Ammon's horn (tissue), 1 donor: ENCODE data around the gene CELSR1.

Experiments used
- DNase-seq: peaks from one replicate; pipeline ENCODE4 v3.0.0-alpha.2; 2016; ENCODE audit warnings: low spot score

The CELSR1 gene

DNA sequence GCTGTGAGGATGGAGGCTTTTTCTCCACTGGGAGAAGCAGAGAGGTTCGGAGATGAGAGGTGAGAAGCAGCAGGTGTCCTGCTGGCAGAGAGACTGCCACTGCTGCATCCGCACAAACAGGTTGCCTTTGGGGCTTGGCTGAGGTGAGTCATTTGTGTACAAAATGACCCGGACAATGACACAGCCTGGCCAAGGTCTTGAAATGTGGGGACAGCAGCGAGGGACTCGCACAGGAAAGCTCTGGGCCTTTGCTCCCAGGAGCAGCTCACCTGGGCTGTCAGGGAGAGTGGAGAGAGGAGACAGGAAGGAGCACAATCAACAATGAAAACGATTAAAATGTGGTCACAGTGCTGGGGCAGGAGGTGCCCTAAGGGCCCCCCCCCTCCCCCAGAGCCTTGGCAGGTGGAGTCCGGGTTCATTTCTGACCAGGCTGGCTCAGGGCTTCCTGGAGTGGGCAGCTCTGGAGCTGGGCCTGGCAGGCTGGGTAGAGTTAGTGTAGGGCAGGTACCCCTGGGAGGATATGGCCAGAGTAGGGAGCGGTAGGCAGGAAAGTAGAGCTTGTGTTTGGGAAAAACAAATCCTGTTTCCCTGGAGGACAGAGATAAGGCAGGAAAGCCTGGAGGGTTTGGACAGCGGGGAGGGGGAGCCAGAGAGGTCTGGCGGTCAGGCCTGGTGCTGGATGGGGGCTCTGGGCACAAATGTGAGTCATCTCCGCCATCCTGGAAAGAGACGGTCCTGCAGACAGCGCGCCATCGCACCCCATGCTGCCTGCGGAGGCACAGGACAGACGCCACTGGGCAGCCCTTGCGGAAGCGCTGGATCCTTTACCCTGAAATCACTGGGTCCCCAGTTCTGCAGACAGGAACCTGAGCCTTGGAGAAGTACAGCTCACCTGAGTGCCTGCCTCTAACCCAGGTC is 37.8 kb upstream of the CELSR1 start:
- no peak for DNase-seq

DNA sequence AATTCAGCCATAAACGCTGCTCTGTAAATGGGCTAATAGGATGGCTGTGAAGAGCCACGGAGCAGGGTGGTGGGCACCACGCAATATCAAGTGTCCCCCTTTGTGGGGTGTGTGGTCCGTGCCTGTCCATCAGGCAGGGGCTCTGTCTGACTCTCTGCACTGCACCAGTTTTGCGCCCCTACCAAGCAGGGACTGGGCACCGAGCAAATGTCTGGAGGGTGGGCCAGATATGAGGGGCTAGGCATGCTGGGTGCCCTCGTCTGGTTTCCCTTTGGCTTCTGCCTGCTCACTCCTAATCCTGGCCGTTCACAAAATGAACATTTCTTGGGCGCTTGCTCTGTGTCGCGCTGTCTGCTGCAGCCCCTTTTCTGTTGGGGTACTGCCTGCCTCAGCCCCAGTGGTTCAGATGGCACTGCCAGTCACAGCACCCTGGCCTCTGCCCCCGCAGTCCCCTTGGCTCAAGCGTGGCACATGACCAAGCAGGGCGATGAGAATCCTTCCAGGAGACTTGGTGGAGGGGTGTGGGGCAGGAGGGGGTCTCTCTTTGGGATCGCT is 37.1 kb upstream of the CELSR1 start:
- DNase-seq = no peak

DNA sequence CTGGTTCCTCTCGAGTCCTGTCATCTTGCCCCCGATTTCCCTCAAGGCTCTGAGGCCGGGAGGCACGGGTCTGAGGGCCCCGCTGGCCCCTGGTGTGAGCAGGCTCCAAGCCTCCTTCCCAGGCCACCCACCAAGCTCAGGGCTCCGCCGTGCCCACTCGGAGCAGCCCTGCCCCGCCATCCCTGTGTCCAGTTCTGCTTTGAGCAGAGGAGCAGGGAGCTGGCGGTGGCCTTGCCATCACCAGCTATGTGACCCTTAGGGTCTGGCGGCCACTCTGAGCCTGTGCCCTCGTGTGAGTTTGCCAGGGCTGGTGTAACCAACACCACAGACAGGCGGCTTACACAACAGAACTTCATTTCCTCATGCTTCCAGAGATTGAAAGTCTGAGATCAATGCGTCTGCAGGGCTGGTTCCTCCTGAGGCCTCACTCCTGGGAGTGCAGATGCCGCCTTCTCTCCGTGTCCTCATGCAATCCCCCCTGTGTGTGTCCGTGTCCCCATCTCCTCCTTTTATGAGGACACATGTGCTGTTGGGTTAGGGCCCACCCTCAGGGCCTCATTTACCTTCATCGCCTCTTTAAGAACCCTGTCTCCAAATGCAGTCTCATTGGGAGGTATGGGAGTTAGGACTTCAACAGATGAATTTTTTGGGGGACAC is 36.5 kb upstream of the CELSR1 start:
- DNase-seq = no peak

DNA sequence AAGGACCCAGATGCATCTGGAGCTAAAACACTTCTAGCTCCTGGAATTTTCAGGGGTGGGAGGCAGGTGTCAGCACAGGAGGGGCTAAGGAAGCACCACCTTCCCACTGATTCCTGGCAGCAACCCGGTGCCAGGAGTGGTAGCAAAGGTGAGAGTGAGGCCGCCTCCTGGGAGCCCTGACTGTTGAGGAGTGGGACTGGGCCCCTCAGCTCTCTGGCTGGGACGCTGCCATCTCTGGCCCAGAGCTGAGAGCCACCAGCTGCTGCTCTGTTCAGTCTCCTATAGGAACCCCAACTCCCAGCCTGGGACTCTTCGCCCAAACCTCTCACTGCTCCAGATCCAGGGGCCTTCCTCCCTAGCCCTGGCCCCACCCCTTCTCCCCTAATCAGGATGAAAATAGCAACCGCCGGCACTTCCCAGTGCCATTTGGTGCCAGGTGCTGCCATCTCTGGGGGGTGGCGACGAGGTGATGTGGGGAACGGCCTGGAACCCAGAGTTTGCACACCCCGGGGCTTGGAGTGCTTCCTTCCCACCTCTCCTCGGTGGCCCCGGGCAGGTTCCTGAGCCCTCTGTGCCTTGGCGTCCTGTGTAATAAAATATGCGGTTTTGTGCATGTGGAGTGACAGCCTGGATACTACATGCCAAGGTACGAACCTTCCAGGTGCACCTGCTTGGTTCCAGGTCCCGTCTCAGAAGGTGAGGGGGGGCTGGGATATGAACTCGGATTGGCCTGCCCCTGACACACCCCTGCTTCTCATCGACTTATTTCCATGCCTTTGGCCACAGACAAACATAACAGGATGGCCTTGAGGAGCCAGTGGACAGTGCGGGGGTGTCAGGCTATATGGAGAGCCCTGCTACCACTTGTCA is 35.7 kb upstream of the CELSR1 start:
- no peak for DNase-seq

DNA sequence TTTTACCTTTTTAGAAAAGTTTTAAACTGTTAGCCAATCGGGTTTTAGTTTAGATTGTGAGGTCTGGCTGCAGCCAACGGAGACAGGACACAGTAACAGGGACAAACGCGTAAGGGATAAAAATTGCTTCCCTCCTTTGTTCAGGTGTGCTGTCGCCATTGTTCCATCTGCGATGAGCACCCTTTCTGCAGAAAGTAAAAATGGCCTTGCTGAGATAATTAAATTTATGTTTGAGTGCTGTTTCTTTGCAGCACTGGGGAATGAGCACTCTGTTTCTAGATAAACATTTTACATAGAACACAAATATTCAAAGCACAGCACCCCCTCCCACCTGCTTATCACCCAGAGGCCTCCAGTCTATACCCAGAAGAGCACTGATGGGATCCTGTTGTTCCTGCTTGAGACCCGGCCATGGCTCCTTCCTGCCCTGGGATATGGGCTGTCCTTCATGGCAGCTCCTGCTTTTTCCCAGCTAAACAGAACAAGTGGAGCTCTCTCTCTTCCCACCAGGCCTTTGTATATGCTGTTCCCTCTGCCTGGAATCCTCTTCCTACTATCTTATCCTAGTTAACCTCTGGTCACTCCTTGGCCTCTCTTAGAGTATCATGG is 34.3 kb upstream of the CELSR1 start:
- DNase-seq = no peak

DNA sequence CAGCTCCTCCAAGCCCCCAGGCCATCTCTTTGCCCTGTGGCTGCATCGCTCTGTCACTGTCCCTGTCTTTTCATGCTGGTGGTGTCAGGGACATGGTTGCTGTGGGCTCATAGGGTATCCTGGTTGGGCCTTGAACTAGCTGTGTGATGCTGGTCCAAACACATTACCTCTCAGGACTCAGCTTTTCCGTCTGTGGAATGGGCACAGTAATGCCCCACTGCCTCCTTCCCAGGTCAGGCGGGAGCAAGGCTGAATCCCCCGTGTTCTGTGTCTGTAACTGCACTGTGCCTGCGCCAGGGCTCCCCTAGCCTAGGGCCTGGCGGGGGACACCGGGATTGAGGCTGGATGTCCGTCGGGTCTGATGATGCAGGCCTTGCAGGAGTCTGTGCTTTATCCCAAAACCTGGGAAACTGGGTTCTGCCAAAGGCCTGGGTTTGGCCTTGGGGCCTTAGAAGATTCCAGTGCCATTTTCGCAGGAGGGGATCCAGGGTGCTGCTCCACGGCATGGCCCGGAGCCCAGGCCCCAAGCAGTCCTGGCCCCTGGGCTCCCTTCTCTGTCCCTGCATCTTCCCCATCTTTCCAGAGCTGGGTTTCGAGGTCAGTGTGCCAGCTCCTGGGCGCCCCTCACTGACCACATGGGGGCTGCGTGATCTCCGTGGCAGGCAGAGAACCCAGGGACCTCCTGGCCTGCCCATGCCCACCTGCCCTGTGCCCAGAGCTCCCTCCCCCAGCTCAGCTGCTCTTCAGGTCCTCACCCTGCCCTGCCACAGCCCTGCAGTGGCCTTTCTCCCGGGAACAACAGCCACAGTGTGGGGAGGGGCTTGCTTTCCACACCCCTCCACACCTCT is 32.7 kb upstream of the CELSR1 start:
- DNase-seq = no peak

DNA sequence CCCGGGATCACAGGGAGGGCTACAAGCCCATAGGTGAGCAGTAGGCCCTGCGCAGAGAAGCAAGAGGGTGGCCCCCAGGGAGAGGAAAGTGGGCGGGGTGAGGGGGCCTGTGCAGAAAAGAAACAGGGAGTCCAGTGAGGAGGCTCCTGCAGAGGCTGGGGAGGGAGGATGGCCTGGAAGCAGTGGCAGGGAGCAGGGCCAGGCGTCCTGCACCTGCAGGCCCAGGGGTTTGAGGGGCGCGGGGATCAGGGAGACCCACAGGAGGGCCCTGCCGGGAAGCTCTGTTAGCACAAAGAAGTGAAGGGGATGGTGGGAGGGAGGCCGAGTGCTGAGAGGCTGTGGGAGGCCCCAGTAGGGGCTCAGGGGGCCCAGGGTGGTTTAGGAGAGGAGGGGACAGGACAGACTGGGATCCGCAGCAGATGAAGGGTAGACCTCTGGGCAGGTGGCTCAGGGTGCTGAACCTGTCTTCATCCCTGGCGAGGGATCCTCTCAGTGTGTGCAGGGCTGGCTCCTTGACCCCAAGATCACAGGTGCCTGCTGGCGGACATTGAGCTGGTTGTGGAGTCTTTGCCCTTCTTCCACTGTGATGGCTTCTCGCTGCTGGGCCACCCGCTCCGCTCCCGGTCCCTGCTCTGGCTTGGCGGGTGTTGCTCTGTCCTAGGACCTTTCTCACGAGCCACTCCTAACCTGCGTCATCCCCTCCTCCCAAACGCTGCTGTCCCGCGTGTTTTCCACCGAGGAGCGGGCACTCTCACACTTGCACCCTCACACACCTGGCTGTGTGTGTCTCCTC is 31.8 kb upstream of the CELSR1 start:
- DNase-seq = no peak

DNA sequence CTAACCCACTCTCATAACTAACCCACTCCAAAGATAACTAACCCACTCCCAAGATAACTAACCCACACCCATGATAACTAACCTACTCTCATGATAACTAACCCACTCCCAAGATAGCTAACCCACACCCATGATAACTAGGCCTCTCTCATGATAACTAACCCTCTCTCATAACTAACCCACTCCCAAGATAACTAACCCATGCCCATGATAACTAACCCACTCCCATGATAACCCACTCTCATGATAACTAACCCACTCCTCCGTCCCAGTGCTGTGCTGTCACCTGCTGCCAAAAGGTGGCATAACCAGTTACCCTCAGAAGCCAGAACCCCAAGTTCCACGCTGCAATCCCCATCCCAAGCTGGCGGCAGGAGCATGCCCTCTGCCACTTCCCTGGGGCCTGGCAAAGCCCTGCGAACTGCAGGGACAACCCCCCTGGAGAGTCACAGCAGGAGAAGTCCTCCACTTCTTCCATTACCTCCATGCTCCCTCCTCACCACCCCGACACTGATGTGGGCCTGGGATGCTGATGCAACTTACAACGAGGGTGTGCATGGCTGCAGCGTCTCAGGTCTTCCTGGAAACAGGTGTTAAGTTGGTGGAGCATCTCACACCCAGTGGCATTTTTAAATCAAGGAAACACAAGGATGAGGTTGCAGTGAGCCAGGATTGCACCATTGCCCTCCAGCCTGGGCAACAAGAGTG is 30.8 kb upstream of the CELSR1 start:
- no peak for DNase-seq

DNA sequence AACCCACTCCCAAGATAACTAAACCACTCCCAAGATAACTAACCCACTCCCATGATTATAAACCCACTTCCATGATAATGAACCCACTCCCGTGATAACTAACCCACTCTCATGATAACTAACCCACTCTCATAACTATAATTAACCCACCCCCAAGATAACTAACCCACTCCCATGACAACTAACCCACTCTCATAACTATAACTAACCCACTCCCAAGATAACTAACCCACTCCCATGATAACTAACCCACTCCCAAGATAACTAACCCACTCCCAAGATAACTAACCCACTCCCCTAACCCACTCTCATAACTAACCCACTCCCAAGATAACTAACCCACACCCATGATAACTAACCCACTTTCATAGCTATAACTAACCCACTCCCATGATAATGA is 30.1 kb upstream of the CELSR1 start:
- DNase-seq = no peak

DNA sequence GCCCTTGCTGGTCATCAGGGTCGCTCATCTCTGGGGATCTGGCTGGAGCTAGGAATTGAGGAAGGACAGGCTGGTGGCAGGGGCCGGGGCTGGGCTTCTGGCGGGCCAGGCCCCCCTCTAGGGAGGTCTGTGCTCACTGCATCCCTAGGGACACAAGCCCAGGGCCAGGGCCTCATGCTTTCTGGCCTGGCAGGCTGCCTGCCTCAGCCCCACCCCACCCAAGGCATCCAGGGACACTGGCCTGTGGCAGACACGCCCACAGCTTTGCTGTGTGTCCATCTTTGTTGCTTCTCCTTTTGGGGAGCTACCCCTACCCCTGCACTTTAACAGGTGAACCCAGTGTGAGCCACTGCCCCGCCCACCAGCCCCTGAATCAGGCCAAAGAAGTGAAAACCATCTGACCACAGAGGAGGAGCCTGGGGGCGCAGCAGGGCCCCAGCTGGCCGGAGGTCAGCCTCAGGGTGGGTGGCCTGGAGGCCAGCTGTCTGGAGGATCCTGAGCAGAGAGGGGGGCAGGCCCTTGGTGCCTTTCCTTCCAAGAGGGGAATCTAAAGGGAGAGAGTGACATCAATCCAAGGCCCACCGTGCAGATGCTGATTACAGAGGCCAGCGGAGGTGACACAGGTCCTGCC is 26.8 kb upstream of the CELSR1 start:
- no peak for DNase-seq

DNA sequence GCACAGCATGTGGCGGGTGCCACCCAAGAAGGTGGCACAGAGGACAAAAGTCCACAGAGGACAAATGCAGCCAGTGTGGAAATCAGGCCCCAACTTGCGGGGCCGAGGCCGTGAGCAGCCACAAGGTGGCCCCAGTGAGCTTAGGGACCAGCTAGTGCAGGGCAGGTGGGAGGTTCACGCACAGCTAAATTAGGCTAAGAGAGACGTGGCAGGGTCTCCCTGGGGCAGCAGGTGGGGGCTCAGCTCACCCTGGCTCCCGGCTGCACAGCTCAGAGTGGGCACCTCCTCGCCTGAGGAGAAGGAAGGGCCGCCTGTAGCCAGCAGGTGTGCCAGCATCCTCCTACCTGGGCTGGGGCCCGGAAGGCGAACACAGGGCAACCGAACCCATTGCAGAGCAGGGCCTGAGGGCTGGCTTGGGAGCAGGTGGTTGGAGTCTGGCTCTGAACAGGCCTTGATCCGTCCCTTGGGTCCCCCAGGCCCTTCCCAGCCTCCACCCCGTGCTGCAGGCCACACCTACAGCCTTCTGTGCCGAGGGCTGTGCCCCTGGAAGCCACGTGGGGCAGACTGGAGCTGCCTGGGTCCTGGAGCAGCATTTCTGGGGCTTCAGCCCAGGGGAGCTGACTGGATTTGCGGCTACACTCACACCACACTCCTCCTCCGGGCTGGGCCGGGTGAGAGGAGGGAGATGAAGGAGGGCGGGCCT is 26.1 kb upstream of the CELSR1 start:
- peak; percentile 68 for DNase-seq

DNA sequence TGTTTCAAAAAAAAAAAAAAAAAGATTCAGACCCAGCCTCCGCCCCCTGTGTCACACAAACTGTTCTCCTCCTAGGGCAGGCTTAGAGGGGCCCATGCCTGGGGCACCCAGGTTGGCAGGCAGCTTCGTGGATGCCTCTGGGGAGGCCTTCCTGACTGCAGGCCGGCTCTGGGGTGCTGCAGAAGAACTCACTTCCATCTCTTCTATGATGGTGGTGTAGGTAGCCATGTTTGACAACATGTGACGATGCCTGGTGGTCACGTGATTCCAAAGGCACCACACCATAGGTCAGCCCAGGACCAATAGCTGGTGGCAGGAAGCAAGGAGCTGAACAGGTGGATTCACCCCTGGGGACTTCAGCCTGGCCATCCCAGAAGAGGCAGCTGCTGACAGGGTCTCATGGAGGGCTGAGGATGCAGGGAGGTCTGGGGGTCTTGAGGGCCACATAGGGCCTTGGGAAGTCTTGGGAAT is 24.1 kb upstream of the CELSR1 start:
- DNase-seq = no peak

DNA sequence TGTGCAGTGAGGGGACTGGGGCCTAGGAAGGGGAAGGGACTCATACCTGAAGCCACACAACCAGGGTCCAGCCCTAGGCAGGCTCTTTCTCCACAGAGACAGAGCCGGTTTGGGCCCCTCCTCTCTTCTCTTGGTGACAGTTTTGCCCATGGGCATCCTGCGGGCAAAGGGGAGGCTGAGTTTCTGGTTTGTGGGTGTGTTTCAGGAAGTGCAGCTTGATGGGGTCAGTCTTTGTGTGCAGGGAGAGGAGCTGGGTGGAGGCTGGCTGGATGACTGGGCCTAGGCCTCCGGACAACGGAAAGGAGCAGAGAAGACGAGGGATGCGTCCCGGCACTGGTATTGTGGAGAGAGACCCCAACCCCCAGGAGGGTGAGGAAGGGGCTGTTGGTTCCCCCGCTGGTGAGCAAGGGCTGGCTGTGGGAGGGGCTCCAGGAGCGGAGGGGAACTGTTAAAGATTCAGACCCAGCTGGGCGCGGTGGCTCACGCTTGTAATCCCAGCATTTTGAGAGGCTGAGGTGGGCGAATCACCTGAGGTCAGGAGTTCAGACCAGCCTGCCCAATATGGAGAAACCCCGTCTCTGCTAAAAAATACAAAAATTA is 23.4 kb upstream of the CELSR1 start:
- DNase-seq = no peak

DNA sequence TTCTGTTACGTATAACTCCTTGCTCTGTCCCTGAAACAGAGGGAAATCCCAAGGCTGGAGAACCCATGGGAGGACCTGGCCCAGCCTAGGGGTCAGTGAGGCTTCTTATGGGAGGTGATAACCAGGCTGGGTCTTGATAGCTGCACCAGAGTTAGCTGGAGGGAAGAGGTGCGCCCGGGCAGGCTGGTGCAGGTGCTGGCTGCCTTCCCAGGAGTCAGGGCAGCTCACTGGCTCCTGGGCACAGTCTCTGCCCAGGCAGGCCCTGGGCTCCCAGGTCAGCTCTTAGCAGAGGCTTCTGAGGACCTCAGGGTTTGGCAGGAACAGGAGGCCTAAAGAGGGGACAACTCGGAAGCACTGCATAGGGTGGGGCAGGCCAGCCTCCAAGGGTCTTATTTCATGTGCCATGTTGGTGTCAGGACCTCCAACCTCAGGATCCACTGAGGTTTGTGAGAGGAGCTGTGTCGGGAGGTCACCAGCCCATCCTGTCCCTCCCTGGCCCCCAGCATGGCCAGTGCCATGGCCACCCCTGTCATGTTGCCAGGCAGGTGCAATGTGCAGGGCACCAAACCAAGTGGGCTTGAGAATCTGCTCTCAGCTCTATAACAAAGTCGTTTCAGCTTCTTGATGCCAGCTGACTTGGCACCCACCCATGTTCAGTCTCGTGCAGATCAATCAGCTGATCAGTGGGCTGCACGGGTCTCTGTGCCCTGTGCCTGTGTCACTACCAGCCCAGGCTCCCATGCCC is 20.5 kb upstream of the CELSR1 start:
- DNase-seq = no peak

DNA sequence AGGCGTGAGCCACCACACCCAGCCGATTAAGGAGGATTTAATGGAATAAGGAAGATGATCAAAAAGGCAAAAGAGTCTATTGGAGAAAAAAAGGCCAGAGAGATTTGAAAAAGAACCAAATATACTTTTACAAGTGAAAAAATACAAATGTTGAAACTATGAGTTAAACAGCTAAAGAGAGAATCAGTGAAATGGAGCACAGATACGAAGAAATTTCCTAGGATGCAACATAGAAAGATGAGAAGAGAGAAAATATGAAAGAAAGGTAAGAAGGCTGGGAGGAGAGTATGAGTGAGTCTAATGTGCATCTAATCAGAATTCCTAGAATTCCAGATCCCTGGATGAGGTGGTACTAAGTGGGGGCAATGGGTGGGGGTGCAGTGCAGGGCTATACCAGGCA is 19.4 kb upstream of the CELSR1 start:
- DNase-seq = no peak

DNA sequence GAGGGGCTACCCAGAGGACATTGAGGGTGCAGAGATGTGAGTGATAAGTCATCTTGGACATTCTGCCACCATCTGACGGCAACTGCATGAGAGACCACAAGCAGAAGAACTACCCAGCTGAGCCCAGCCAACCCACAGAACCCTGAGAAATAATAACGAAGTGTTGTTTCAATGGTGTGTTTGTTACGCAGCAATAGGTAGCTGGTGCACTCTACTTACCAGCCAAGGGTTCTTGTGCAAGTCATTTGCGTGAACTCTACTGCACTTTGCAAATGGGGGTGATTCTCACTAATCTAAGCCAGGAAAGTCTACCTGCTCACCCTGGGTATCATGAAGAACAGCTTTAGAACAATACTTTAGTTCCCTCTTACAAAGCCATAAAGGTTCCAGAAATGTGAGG is 15.8 kb upstream of the CELSR1 start:
- DNase-seq = no peak

DNA sequence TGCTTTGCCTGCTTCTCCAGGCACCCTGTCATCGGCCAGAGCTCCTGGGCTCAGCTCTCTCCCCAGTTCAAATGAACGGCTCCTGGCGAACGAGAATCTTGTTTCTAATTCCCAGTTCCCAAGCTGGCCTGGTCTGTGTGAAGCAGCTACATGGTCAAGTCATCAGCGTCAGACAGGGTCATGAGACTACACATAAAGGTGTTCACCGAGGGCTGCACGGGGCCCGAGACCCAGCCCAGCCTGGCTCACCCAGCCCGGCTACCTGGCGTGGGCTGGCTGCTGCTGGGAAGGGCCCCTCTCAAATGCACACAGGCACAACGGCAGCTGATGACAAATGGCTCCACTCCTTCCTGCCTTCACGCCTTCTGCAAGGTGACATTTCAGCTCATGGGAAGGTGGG is 14.6 kb upstream of the CELSR1 start:
- no peak for DNase-seq
